Adrenal gland (tissue), 12 donors: Measurements from ENCODE around the gene GPS2. TPM values are rescaled to one million over a fixed set of nuclear protein-coding genes. Genes with fewer than 3 reads are reported as not detected.

ENCODE experiments used
- DNase-seq, 7 donors: peaks; one replicate each; pipeline ENCODE4 v3.0.0-alpha.2; 2019 to 2020
- H3K27ac ChIP-seq, 5 donors: fragments of 200-600 bp; sonication (generic) in 4 of 5; 1 replicate in 3 of 5; 2 replicates in 2 of 5; pipeline versions ENCODE4 v1.5.1 to v1.8.0; 2016 to 2020; ENCODE audit warnings: mild to moderate bottlenecking in 1 of 5
- H3K27me3 ChIP-seq: fragments of 200-600 bp; 2 replicates; pipeline ENCODE4 v1.8.0; 2021
- H3K36me3 ChIP-seq, 2 donors: fragments of 200-600 bp; replicated peaks in 1 of 2; 1 replicate in 1 of 2; 2 replicates in 1 of 2; pipeline versions ENCODE4 v1.5.1 to v1.8.0; 2018 to 2022
- H3K4me1 ChIP-seq, 2 donors: fragments of 200-600 bp; replicated peaks in 1 of 2; 1 replicate in 1 of 2; 2 replicates in 1 of 2; pipeline versions ENCODE4 v1.5.1 to v1.8.0; 2018 to 2021
- H3K4me3 ChIP-seq, 4 donors: fragments of 200-600 bp; sonication (generic) in 3 of 4; one replicate each; pipeline ENCODE4 v1.5.1; 2016 to 2018
- H3K9me3 ChIP-seq, 3 donors: fragments of 200-600 bp; sonication (generic) in 1 of 3; replicated peaks in 1 of 3; 1 replicate in 2 of 3; 2 replicates in 1 of 3; pipeline versions ENCODE4 v1.5.1 to v1.8.0; 2016 to 2021
- CTCF ChIP-seq, 6 experiments: fragments of 450-650 bp in 4 of 6; fragments of 200-600 bp in 2 of 6; sonication (generic) in 1 of 6; IDR thresholded peaks; 1 replicate in 5 of 6; 2 replicates in 1 of 6; pipeline versions ENCODE4 v1.5.1 to v1.8.0; 2016 to 2021; ENCODE audit warnings: antibody characterized with exemption in 6 of 6, mild to moderate bottlenecking in 2 of 6, moderate library complexity in 1 of 6
- POLR2A ChIP-seq, 2 donors: fragments of 450-650 bp; IDR thresholded peaks; one replicate each; pipeline ENCODE4 v1.6.1; 2017; ENCODE audit warnings: antibody characterized with exemption in 2 of 2, mild to moderate bottlenecking in 2 of 2, moderate library complexity in 1 of 2
- WGBS, 4 donors: extraction: QIAGEN DNeasy Blood & Tissue Kit in 2 of 4; methylation state at CpG; one replicate each; pipeline versions ENCODE4 v1.1.5 to v1.1.7; 2013 to 2017; 5-methylcytosine and 5-hydroxymethylcytosine counted together
- intact Hi-C, 2 donors: fragments of 100-400 bp; cut with DNase I; formaldehyde crosslinking; loops; one replicate each; pipeline versions ENCODE4 v1.14.1 to v1.15.0; 2022 to 2023
- polyA plus RNA-seq, 3 donors: library from polyadenylated mRNA; stranded (reverse); fragments of 200-250 nt in 2 of 3; fragments of 350-450 nt in 1 of 3; fragmentation: Illumina TruSeq in 1 of 3; extraction: RNeasy Lipid Tissue Mini Kit (QIAGEN cat#74804) in 1 of 3; gene quantifications; one replicate each; pipeline ENCODE4 v1.2.3, GENCODE V29; 2013 to 2014
- total RNA-seq, 9 donors: library from RNA; depleted of rRNA in 4 of 9; stranded (reverse); fragments of >200 nt in 4 of 9; fragments of 120-200 nt in 1 of 9; fragmentation: NEBNext Ultra II Directional in 1 of 9; extraction: Animal tissue kit (Norgen Biotek cat#: 25700) in 1 of 9; gene quantifications; one replicate each; pipeline versions ENCODE4 v1.1.0 to v1.2.4, GENCODE V29; 2013 to 2023
- donor health status: healthy with polysubstance abuse.
- donor health status: Bipolar disorder and iron deficiency.
- donor health status: DM: yes; HTN: yes; CAD: no.
- donor health status: DM: no; HTN: no; CAD: no.
- donor health status: DM: no; HTN: no; CAD: no.
- donor health status: DM: yes; HTN: yes; CAD: no.

Gene GPS2
- total and polyA plus RNA-seq, 12 donors = 69.1 to 196 (median 114) TPM

DNA sequence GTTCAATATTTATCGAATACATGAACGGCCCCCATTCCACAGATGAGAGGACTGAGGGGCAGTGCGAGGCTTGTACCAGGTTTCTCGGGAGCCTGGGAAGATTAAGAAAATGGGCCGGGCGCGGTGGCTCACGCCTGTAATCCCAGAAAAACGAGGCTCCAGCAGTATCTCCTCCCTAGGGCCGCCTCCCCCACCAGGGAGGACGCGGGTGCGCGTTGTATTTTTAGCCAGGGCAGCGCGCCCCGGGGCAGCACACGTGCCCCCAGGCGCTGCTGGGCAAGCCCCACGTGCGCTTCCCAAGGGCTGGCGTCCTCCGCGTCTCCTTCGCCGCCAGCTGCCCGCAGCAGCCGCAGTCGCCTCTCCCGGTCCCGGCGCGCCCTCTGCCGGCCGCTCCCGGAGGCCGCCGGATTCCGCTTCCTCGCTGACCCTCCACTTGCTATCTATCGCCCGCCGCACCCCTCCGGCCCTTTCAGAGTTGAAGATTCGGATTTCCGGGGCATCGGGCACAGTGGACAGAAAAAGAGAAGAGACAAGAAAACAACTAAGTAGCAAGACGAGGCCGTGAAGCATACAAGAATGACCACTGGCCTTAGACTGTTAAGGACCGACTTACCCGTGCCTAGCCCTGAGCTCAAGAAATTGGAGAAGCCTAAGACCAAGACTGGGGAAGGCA lies 18.8 kb downstream of the GPS2 start:
- WGBS, 4 donors = 3 to 14% (median 3%) methylated on average over 23 to 51 of the region's 51 CpGs
- TF ChIP-seq POLR2A (IDR thresholded peaks at IDR 0.05) (peak in 1 of 2 donors; percentile 9), CTCF (IDR thresholded peaks at IDR 0.05) (peak; percentile 71 to 98 (median 90))
- H3K4me3 ChIP-seq = no peak overlapping the region
- DNase-seq = peak; percentile 84 to 89 (median 87)
- no peaks in the 10 kb centered on the region for H3K36me3 ChIP-seq
- intact Hi-C loops = loop anchor here in 1 of 2 donors (2.0 to 10.0 kb wide), 2 partner anchors 16 to 242 kb away; partner anchors contain the start of gene SLC2A4
- peaks cover 12 to 28% of the 10 kb centered on the region in 2 donors for H3K4me1 ChIP-seq
- H3K9me3 ChIP-seq = no peaks in the 10 kb centered on the region
- H3K27me3 ChIP-seq = peaks cover 10% of the 10 kb centered on the region
- no peak overlapping the region for H3K27ac ChIP-seq

- H3K4me1 ChIP-seq = peaks cover 12 to 28% of the 10 kb centered on the region in 2 donors
- peak in 1 of 7 donors; percentile 33 for DNase-seq
- H3K27ac ChIP-seq = no peak overlapping the region
- TF ChIP-seq CTCF (IDR thresholded peaks at IDR 0.05) = no peak
- TF ChIP-seq POLR2A (IDR thresholded peaks at IDR 0.05) = no peak
- intact Hi-C loops = loop anchor here in 1 of 2 donors (2.0 to 10.0 kb wide), 2 partner anchors 15 to 241 kb away; partner anchors contain the start of gene SLC2A4
- WGBS, 4 donors = 67 to 74% (median 71%) methylated on average over 41 to 42 of the region's 42 CpGs
- no peaks in the 10 kb centered on the region for H3K9me3 ChIP-seq
- no peaks in the 10 kb centered on the region for H3K36me3 ChIP-seq
- peaks cover 10% of the 10 kb centered on the region for H3K27me3 ChIP-seq
- H3K4me3 ChIP-seq = peak overlapping the region in 1 of 4 donors; percentile 28
These were observed 19.7 kb downstream of the GPS2 start for GRCh38 chr17:7295230-7296180.

GRCh38 chr17:7294614-7295153 lies 20.5 kb downstream of the GPS2 start, which contains the start of gene YBX2:
Gene YBX2 (minus strand): TSS chr17:7294639. CDS start chr17:7294500, 139 bp downstream.
- no peak for TF ChIP-seq CTCF (IDR thresholded peaks at IDR 0.05)
- TF ChIP-seq POLR2A (IDR thresholded peaks at IDR 0.05) = no peak
- peak within 1 kb of the TSS in 1 of 4 donors; percentile 28 for H3K4me3 ChIP-seq
- H3K27me3 ChIP-seq = peaks cover 16% of the 10 kb centered on the region
- DNase-seq = peak in 6 of 7 donors; percentile 50 to 73 (median 57)
- H3K27ac ChIP-seq = no peak within 1 kb of the TSS
- intact Hi-C loops = loop anchor here in 1 of 2 donors (10.0 kb wide), 1 partner anchor 240 kb away; no protein-coding TSS in a partner anchor
- H3K9me3 ChIP-seq = no peaks in the 10 kb centered on the region
- H3K36me3 ChIP-seq = no peaks in the 10 kb centered on the region
- WGBS, 4 donors = 1 to 4% (median 3%) methylated on average over 9 to 57 of the region's 57 CpGs
- peaks cover 12 to 28% of the 10 kb centered on the region in 2 donors for H3K4me1 ChIP-seq
